Measurements from ENCODE around the gene SPSB4. TPM values are rescaled to one million over a fixed set of nuclear protein-coding genes. Genes with fewer than 3 reads are reported as not detected.

SPSB4 gene
- total RNA-seq, 2 experiments from 2014 or later: not detected

DNA sequence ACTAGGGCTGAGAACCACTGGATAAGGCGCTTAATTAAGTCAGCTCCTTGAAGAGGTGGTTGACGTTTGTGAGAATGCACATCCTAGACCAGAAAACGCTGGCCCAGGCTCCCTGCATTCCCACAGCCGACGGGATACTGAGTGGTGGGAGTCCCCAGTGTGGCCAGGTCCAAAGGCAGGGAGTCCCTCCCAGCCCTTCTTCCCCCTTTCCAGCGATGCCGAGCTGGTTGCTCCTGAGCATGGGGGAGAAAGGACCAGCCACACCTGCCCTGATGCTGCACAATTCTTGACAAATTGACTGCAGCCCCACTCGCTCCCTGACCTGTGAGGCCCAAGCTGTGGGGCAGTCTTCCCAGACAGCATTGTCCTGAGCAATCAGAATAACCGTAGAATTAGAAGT is 101.0 kb downstream of the SPSB4 start:
- Mint-ChIP-seq H3K4me1 (no peaks in the 10 kb centered on the region), H3K27ac (no peak overlapping the region), H3K4me3 (no peak overlapping the region), H3K36me3 (no peaks in the 10 kb centered on the region), H3K27me3 (no peaks in the 10 kb centered on the region), H3K9me3 (no peaks in the 10 kb centered on the region)
- DNase-seq: no peak

DNA sequence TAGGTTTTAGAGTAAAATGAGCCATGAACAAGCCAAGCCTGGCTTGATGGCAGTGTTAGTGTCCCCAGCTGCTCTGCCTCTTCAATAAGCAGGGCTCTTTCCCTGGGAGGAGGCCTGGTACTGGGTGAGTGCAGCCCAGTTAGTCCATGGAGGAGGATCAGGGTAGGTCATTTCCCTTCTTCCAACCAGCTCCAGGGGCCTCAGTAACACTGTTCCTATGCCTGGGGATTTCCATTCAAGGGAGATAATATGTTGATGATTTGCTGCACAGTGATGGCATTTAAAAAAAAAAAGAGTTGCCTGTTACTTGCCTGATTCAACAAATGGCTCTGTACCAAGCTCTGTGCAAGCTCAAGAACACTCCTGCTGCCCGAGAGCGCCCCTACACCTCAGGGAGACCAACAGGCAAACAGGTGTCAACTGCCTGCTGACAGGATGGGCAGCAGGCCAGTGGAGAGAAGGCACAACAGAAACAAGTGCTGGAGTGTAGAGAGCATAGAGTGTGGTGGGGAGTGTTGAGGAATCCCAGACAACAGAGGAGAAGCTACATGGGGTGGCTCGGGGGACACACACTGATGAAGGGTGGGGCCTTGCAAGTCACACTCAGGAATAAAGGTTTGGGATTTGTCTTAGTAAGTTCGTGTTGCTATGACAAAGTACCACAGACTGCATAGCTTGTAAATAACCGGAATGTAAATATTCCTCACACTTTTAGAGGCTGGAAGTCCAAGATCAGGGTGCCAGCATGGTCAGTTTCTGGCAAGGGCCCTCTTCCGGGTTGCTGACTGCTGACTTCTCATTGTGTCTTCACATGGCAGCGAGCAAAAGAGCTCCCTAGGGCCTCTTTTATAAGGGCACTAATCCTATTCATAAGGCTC is 101.9 kb downstream of the SPSB4 start:
- Mint-ChIP-seq H3K36me3 (no peaks in the 10 kb centered on the region), H3K4me1 (no peaks in the 10 kb centered on the region), H3K27me3 (no peaks in the 10 kb centered on the region), H3K4me3 (no peak overlapping the region), H3K9me3 (no peaks in the 10 kb centered on the region), H3K27ac (no peak overlapping the region)
- no peak for DNase-seq

DNA sequence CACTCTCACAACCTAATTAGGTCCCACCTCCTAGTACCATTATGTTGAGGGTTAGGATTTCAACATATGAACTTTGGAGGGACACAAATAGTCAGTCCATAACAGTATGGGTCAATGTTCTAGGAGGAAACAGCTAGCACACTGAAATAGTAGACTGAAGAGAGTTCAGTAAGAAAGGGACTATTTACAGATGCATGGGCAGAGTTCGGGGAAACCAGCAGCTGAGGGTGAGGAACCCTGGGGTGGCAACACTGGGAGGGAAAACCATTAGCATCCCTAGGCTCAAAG is 102.5 kb downstream of the SPSB4 start:
- Mint-ChIP-seq H3K4me1 (no peaks in the 10 kb centered on the region), H3K36me3 (no peaks in the 10 kb centered on the region), H3K27ac (no peak overlapping the region), H3K4me3 (no peak overlapping the region), H3K9me3 (no peaks in the 10 kb centered on the region), H3K27me3 (no peaks in the 10 kb centered on the region)
- no peak for DNase-seq

GRCh38 chr3:141164852-141165251 is 113.7 kb downstream of the SPSB4 start:
- H3K4me1 Mint-ChIP-seq: no peaks in the 10 kb centered on the region
- DNase-seq: no peak
- peaks cover 2% of the 10 kb centered on the region for H3K36me3 Mint-ChIP-seq
- H3K27me3 Mint-ChIP-seq: no peaks in the 10 kb centered on the region
- H3K9me3 Mint-ChIP-seq: peaks cover 14% of the 10 kb centered on the region
- no peak overlapping the region for H3K4me3 Mint-ChIP-seq
- no peak overlapping the region for H3K27ac Mint-ChIP-seq

DNA sequence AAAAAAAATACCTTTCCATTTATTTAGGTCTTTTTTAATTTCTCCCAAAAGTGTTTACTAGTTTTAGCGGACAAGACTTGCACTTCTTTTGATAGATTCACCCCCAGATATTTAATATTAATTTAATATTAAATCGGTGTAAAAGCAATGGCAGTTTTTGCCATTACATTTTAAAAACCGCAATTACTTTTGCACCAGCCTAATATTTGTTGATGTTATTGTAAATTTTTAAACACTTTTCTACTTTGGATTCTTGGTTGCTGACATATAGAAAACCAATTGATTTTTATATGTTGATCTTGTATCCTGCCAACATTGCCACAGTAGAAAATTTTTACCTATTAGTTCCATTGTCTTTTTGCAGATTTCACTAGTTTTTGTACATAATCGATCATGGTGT is 116.5 kb downstream of the SPSB4 start:
- Mint-ChIP-seq H3K27ac (no peak overlapping the region), H3K36me3 (no peaks in the 10 kb centered on the region), H3K9me3 (peaks cover 4% of the 10 kb centered on the region), H3K4me1 (no peaks in the 10 kb centered on the region), H3K4me3 (no peak overlapping the region), H3K27me3 (no peaks in the 10 kb centered on the region)
- DNase-seq: no peak

DNA sequence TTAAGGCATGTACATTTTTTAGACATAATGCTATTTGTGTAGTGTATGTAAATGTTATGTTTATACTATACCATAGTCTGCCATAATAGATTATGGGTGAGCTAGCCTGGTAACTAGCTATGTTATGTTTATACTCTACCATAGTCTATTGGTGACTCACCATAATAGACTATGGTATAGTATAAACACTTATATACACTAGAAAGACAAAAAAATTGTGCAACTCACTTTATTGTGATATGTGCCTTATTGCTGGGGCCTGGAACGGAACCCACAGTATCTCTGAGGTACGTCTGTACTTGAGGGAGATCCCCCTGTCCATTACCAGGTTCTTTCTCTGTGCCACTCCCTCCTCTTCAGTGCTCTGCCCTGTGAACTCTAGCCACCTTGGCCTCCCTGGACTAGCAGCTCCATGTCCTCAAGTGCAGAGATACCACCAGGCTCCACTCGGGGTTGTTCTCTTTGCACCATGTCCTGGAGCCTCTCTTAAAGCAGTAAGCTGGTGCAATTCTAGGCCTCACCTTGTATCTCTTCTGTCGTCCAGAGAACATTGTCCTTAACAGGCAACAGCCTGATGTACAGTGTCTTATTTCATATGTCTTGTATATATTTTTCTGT is 119.6 kb downstream of the SPSB4 start:
- H3K9me3 Mint-ChIP-seq: peaks cover 4% of the 10 kb centered on the region
- no peak overlapping the region for H3K4me3 Mint-ChIP-seq
- H3K27ac Mint-ChIP-seq: no peak overlapping the region
- H3K4me1 Mint-ChIP-seq: no peaks in the 10 kb centered on the region
- DNase-seq: no peak
- H3K36me3 Mint-ChIP-seq: no peaks in the 10 kb centered on the region
- H3K27me3 Mint-ChIP-seq: peaks cover 3% of the 10 kb centered on the region

DNA sequence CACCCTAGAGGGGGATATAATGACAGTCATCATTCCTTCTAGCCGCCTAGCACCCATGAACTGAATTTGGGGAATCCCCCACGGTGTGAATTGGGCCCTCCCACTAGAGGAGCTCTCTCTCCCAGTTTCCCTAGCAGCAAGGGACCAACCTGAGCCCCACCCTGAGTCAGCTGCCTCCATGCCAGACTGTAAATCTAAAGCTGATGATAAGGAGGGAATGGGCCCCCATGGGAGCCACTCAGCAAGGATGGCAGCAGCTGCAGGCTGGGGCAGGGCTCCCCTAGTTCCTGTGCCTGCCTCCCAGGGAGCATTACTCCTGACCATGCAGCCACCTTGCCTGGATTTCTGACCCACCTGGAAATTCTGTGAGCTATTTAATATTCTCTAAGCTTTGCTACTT is 123.5 kb downstream of the SPSB4 start:
- Mint-ChIP-seq H3K4me3 (no peak overlapping the region), H3K9me3 (peaks cover 2% of the 10 kb centered on the region), H3K27me3 (peaks cover 3% of the 10 kb centered on the region), H3K4me1 (no peaks in the 10 kb centered on the region), H3K27ac (no peak overlapping the region), H3K36me3 (no peaks in the 10 kb centered on the region)
- DNase-seq: no peak

DNA sequence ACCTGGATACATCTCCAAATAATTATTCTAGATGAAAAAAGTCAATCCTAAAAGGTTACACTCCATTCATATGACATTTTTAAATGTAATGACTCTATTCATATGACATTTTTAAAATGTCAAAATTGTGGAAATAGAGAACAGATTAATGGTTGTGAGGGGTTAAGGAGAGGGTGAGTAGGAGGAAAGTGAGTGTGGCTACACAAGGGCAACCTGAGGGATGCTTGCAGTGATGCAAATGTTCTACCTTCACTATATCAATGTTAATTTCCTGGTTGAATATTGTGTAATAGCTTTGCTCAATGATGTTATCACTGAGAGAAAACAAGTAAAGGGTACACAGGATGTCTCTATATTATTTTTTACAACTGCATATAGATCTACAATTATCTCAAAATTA is 125.6 kb downstream of the SPSB4 start:
- Mint-ChIP-seq H3K4me1 (no peaks in the 10 kb centered on the region), H3K27me3 (peaks cover 3% of the 10 kb centered on the region), H3K4me3 (no peak overlapping the region)

DNA sequence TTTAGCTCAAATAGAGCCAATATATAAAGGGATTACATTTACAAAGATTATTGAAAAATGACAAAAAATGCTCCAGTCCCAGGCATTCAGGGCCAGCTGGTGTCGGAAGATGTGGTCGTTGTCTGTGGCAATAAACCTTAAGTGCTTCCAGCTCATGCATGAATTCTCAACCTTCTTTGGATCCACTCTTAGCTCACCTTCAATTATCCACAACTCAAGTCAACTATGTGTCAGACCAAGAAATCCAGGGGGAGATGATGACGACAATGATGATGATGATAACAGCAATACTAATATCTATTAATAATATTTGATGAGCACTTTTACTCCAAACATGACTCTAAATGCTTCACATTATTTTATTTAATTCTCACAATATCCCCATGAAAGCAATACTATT is 126.9 kb downstream of the SPSB4 start:
- Mint-ChIP-seq H3K36me3 (no peaks in the 10 kb centered on the region), H3K4me3 (no peak overlapping the region), H3K27me3 (peaks cover 3% of the 10 kb centered on the region), H3K4me1 (no peaks in the 10 kb centered on the region), H3K9me3 (peaks cover 4% of the 10 kb centered on the region), H3K27ac (no peak overlapping the region)
- no peak for DNase-seq

More for the DNA sequence above, 125.6 kb downstream of the SPSB4 start:
- no peak overlapping the region for H3K27ac Mint-ChIP-seq
- DNase-seq: no peak
- H3K9me3 Mint-ChIP-seq: peaks cover 4% of the 10 kb centered on the region
- H3K36me3 Mint-ChIP-seq: no peaks in the 10 kb centered on the region

DNA sequence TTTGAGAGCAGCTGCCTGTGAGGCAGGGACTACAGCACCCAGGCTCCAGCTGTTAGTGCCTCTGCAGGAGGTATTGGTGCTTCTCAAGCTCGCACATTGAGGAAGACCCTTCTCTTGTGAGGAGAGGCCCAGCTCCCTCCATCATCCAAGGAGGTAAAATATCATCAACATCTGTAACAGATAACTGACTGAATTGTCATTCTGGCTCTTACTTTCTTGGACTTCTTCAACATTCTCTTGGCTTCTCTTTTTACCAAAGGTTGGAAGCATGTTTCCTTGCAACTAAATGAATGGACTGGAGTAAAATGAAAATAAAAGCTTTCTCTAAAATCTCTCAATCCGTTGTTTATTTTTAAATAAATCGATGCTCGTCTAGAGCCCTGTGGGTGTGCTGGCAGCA is 127.4 kb downstream of the SPSB4 start:
- H3K27me3 Mint-ChIP-seq: peaks cover 3% of the 10 kb centered on the region
- no peak overlapping the region for H3K4me3 Mint-ChIP-seq
- peaks cover 4% of the 10 kb centered on the region for H3K9me3 Mint-ChIP-seq
- no peaks in the 10 kb centered on the region for H3K36me3 Mint-ChIP-seq
- no peak for DNase-seq
- no peak overlapping the region for H3K27ac Mint-ChIP-seq
- no peaks in the 10 kb centered on the region for H3K4me1 Mint-ChIP-seq

GRCh38 chr3:141179983-141180382 is 128.8 kb downstream of the SPSB4 start:
- H3K4me3 Mint-ChIP-seq: no peak overlapping the region
- H3K27me3 Mint-ChIP-seq: no peaks in the 10 kb centered on the region

DNA sequence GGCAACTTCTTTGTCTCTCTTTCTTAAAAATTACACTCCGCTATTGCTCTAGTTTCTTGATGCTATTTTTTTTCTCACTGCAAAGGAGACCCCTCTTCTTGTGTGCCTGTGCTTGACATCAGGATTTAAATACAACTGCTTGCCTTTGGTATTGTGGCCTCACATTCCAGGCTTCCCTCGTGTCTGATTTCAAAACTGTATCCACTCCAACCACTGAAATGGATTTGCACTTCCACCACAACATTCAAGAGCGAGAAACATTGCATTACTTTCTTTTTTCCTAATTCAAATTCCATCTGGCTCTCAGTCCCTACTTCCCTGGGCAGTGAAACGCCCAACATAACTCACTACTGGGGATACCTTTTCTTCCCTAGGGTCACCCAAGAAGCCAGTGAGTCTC is 130.0 kb downstream of the SPSB4 start:
- Mint-ChIP-seq H3K27ac (no peak overlapping the region), H3K9me3 (peaks cover 4% of the 10 kb centered on the region), H3K4me1 (no peaks in the 10 kb centered on the region), H3K27me3 (no peaks in the 10 kb centered on the region), H3K36me3 (no peaks in the 10 kb centered on the region), H3K4me3 (no peak overlapping the region)
- no peak for DNase-seq

More at GRCh38 chr3:141179983-141180382, 128.8 kb downstream of the SPSB4 start:
- no peak for DNase-seq
- Mint-ChIP-seq H3K9me3 (peaks cover 4% of the 10 kb centered on the region), H3K27ac (no peak overlapping the region), H3K4me1 (no peaks in the 10 kb centered on the region), H3K36me3 (no peaks in the 10 kb centered on the region)

DNA sequence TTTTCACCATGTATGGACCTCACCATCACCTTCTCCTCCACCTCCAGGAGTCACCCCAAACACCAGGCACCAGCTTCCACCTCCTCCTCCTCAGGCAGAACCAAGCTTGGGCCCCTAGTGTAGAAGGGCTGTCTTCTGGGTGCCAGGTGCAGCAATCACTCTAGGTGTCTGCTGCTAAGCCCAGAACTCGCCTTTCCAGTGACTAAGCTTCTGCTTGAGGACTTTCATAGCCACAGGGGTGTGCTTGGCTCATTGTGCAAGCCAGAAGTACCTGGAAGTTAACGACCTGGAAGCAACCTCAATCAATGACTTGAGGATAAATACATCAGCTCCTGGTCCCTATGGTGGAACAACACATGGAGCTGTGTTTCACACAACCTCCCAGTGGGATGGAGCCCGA is 130.7 kb downstream of the SPSB4 start:
- no peak overlapping the region for H3K27ac Mint-ChIP-seq
- no peak overlapping the region for H3K4me3 Mint-ChIP-seq
- no peaks in the 10 kb centered on the region for H3K4me1 Mint-ChIP-seq
- no peaks in the 10 kb centered on the region for H3K36me3 Mint-ChIP-seq
- H3K27me3 Mint-ChIP-seq: no peaks in the 10 kb centered on the region
- no peak for DNase-seq
- peaks cover 4% of the 10 kb centered on the region for H3K9me3 Mint-ChIP-seq

GRCh38 chr3:141183606-141184005 is 132.5 kb downstream of the SPSB4 start:
- Mint-ChIP-seq H3K4me1 (no peaks in the 10 kb centered on the region), H3K4me3 (no peak overlapping the region), H3K27ac (no peak overlapping the region), H3K27me3 (no peaks in the 10 kb centered on the region), H3K36me3 (no peaks in the 10 kb centered on the region), H3K9me3 (peaks cover 4% of the 10 kb centered on the region)
- no peak for DNase-seq

- H3K9me3 Mint-ChIP-seq: peaks cover 2% of the 10 kb centered on the region
- DNase-seq: no peak
- H3K4me3 Mint-ChIP-seq: no peak overlapping the region
- H3K27me3 Mint-ChIP-seq: no peaks in the 10 kb centered on the region
- H3K4me1 Mint-ChIP-seq: no peaks in the 10 kb centered on the region
- no peaks in the 10 kb centered on the region for H3K36me3 Mint-ChIP-seq
- no peak overlapping the region for H3K27ac Mint-ChIP-seq
These were observed 133.3 kb downstream of the SPSB4 start for GRCh38 chr3:141184430-141184829.

Data from activated naive CD8-positive, alpha-beta T cell treated with anti-CD3 and anti-CD28 coated beads for 36 hours (primary cell).